Panc1 (cell line): ENCODE data around the gene FKBP4. TPM values are rescaled to one million over a fixed set of nuclear protein-coding genes. Genes with fewer than 3 reads are reported as not detected.

Experiments used
- ATAC-seq: fragments of 200-7000 bp; cut with Tn5 transposase; 2 replicates; pipeline ENCODE4 v1.9.1; 2020; ENCODE audit warnings: mild to moderate bottlenecking, moderate library complexity
- BruUV-seq: library from RNA; stranded (reverse); fragments of 400-500 nt; replicated peaks from 2 replicates; lab custom pipeline; 2021; lab: Mats Ljungman, UMichigan
- CTCF ChIA-PET: fragments of 300-600 bp; sonication (Branson Sonifier 250); formaldehyde crosslinking; loops from one replicate; lab custom pipeline; 2022; ENCODE audit warnings: antibody characterized with exemption; lab: Charles Lee
- POLR2A ChIA-PET: fragments of 300-600 bp; sonication (Branson Sonifier 250); formaldehyde crosslinking; loops from one replicate; lab custom pipeline; 2022; ENCODE audit warnings: antibody characterized with exemption; lab: Charles Lee
- DNase-seq: peaks from one replicate; pipeline ENCODE4 v3.0.0-alpha.2; 2010; ENCODE audit warnings: low read depth, low spot score
- H3K27ac ChIP-seq: 2 replicates; pipeline ENCODE4 v1.5.1; 2011; ENCODE audit warnings: mild to moderate bottlenecking, low read length, inconsistent platforms
- H3K27me3 ChIP-seq: fragments of 200-500 bp; sonication (Bioruptor generic); 2 replicates; pipeline ENCODE4 v1.6.0; 2014; ENCODE audit warnings: low read length, inconsistent platforms; ENCODE audit not compliant: control insufficient read depth, insufficient read depth
- H3K36me3 ChIP-seq: fragments of 200-500 bp; sonication (Bioruptor generic); 2 replicates; pipeline ENCODE4 v1.5.1; 2014; ENCODE audit warnings: inconsistent platforms, mild to moderate bottlenecking, low read length, moderate library complexity; ENCODE audit not compliant: control insufficient read depth, insufficient read depth
- H3K4me1 ChIP-seq: 2 replicates; pipeline ENCODE4 v1.5.1; 2011; ENCODE audit warnings: inconsistent platforms, mild to moderate bottlenecking, low read length, moderate library complexity; ENCODE audit not compliant: control insufficient read depth, insufficient read depth
- H3K4me3 ChIP-seq, 2 experiments: 2 replicates each; pipeline ENCODE4 v1.5.1; 2011 to 2012; ENCODE audit warnings: low read depth in 2 of 2, low read length in 2 of 2, mild to moderate bottlenecking in 2 of 2, inconsistent platforms in 1 of 2, moderate library complexity in 1 of 2
- H3K9me3 ChIP-seq: fragments of 200-500 bp; sonication (Bioruptor generic); 2 replicates; pipeline ENCODE4 v1.5.1; 2014; ENCODE audit warnings: low read depth, mild to moderate bottlenecking, inconsistent platforms, low read length, moderate library complexity; ENCODE audit not compliant: control insufficient read depth, insufficient read depth
- POLR2AphosphoS5 ChIP-seq: IDR thresholded peaks from 2 replicates; pipeline ENCODE4 v1.6.1; 2012; ENCODE audit warnings: mild to moderate bottlenecking, low read depth, low read length, moderate library complexity
- SIN3A ChIP-seq: IDR thresholded peaks from 2 replicates; pipeline ENCODE4 v1.6.1; 2012; ENCODE audit warnings: low read depth, mild to moderate bottlenecking, low read length, moderate library complexity, borderline replicate concordance; ENCODE audit not compliant: insufficient read depth
- TCF7L2 ChIP-seq: IDR thresholded peaks from 2 replicates; pipeline ENCODE4 v1.6.1; 2011; ENCODE audit warnings: mild to moderate bottlenecking, low read depth, low read length, inconsistent platforms
- in situ Hi-C: cut with HindIII; loops from 2 replicates; pipeline ENCODE4 v1.10.0; 2016; ENCODE audit warnings: low sequenced_read_pairs, low pct_unique_long_range_greater_than_20kb
- intact Hi-C: fragments of 100-400 bp; cut with micrococcal nuclease; formaldehyde crosslinking; loops from one replicate; pipeline ENCODE4 v1.10.0; 2022; ENCODE audit not compliant: unreplicated experiment
- total RNA-seq: library from RNA; stranded (reverse); gene quantifications from one replicate; pipeline ENCODE4 v1.2.1, GENCODE V29; 2021; ENCODE audit not compliant: unreplicated experiment
- TF ChIP-seq, protein P1 (sequence below), 2 experiments: IDR thresholded peaks; 2 replicates each; pipeline ENCODE4 v1.6.1; 2011 to 2012; ENCODE audit warnings: low read depth in 2 of 2, control low read depth in 1 of 2, low read length in 1 of 2, mild to moderate bottlenecking in 1 of 2, moderate library complexity in 1 of 2; ENCODE audit not compliant: insufficient read depth in 1 of 2
- TF ChIP-seq, protein P2 (sequence below): fragments of 450-650 bp; IDR thresholded peaks from 2 replicates; pipeline ENCODE4 v1.5.1; 2017; ENCODE audit warnings: mild to moderate bottlenecking

FKBP4 gene
- total RNA-seq, 1 experiment from 2014 or later: 64.9 TPM

DNA sequence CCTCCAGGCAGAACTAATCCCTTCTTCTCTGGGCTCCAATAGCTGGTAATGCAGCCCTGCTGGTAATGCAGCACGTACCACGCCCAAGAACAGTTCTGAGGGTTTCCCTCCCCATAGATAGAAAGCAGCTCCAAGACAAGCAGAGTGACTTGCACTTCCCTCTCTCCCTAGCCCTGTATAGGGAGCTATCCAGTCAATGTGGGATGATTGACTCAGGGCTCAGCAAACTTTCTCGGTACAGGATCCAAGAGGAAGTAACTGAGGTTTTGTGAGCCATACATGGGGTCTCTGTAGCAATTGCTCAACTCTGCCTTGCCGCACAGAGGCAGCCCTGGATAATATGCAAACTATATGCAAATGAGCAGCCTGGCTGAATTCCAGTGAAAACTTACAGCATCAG, 15.5 kb upstream of the FKBP4 start:
- Histone ChIP-seq H3K4me1 (no peaks in the 10 kb centered on the region), H3K27me3 (no peaks in the 10 kb centered on the region), H3K4me3 (no peak overlapping the region), H3K27ac (no peak overlapping the region), H3K36me3 (no peaks in the 10 kb centered on the region), H3K9me3 (no peaks in the 10 kb centered on the region)
- ATAC-seq: no peak
- intact Hi-C loops (no loop called here), in situ Hi-C loops (no loop called here)
- ChIA-PET CTCF (no interaction called here), POLR2A (no interaction called here)
- TF ChIP-seq POLR2AphosphoS5 (no peak), SIN3A (no peak), TCF7L2 (no peak)
- TF ChIP-seq, protein P1, sequence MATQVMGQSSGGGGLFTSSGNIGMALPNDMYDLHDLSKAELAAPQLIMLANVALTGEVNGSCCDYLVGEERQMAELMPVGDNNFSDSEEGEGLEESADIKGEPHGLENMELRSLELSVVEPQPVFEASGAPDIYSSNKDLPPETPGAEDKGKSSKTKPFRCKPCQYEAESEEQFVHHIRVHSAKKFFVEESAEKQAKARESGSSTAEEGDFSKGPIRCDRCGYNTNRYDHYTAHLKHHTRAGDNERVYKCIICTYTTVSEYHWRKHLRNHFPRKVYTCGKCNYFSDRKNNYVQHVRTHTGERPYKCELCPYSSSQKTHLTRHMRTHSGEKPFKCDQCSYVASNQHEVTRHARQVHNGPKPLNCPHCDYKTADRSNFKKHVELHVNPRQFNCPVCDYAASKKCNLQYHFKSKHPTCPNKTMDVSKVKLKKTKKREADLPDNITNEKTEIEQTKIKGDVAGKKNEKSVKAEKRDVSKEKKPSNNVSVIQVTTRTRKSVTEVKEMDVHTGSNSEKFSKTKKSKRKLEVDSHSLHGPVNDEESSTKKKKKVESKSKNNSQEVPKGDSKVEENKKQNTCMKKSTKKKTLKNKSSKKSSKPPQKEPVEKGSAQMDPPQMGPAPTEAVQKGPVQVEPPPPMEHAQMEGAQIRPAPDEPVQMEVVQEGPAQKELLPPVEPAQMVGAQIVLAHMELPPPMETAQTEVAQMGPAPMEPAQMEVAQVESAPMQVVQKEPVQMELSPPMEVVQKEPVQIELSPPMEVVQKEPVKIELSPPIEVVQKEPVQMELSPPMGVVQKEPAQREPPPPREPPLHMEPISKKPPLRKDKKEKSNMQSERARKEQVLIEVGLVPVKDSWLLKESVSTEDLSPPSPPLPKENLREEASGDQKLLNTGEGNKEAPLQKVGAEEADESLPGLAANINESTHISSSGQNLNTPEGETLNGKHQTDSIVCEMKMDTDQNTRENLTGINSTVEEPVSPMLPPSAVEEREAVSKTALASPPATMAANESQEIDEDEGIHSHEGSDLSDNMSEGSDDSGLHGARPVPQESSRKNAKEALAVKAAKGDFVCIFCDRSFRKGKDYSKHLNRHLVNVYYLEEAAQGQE (IDR thresholded peaks at IDR 0.05; ENCODE audit: insufficient read depth in 1 of 2, low read depth in 2 of 2, low read length in 1 of 2): no peak
- TF ChIP-seq, protein P2, sequence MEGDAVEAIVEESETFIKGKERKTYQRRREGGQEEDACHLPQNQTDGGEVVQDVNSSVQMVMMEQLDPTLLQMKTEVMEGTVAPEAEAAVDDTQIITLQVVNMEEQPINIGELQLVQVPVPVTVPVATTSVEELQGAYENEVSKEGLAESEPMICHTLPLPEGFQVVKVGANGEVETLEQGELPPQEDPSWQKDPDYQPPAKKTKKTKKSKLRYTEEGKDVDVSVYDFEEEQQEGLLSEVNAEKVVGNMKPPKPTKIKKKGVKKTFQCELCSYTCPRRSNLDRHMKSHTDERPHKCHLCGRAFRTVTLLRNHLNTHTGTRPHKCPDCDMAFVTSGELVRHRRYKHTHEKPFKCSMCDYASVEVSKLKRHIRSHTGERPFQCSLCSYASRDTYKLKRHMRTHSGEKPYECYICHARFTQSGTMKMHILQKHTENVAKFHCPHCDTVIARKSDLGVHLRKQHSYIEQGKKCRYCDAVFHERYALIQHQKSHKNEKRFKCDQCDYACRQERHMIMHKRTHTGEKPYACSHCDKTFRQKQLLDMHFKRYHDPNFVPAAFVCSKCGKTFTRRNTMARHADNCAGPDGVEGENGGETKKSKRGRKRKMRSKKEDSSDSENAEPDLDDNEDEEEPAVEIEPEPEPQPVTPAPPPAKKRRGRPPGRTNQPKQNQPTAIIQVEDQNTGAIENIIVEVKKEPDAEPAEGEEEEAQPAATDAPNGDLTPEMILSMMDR: no peak
- no peak for DNase-seq
- no TSS peak for BruUV-seq

DNA sequence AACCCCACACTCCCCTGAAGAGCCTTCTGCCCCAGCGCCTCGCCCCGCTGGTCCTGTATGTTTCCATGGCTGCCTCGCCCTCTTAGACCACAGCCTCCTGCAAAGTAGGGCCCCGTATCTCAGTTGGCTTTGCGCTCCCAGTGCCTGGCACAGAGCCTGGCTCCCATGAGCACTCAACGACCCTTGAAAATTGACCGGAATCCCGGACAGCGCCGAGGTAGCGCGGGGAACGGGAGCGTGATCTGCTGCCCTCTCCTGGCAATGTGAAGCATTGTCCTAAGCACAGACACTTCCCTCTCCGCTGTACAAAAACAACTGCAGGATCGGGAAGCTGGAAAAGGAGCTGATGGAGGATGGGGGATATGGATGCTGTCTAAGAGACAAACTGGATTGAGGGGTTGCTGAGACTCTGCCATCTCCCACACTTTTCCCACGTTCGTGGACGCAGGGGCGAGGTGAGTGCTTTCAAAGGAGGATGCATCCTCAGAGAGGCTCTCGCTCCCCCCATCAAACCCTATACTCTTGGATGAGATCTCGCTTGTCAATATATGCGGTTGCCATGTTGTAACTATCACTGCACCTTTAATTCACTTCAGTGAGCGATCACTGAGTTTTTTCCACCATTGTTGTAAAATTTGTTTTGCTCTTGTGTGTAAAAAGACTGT, 10.7 kb upstream of the FKBP4 start:
- intact Hi-C loops: loop anchor here (10.0 kb wide), 1 partner anchor 99 kb away; no protein-coding TSS in a partner anchor
- no peaks in the 10 kb centered on the region for H3K4me1 ChIP-seq
- no peaks in the 10 kb centered on the region for H3K9me3 ChIP-seq
- TF ChIP-seq SIN3A (no peak), TCF7L2 (no peak), POLR2AphosphoS5 (no peak)
- TF ChIP-seq, protein P2: peak; percentile 89
- TF ChIP-seq, protein P1 (IDR thresholded peaks at IDR 0.05; ENCODE audit: insufficient read depth in 1 of 2, low read depth in 2 of 2, low read length in 1 of 2): peak in 1 of 2 experiments; percentile 69; a peak in 1 of 4 replicates
- no TSS peak for BruUV-seq
- in situ Hi-C loops: no loop called here
- H3K4me3 ChIP-seq: peak overlapping the region; percentile 21 to 40
- no peak overlapping the region for H3K27ac ChIP-seq
- H3K36me3 ChIP-seq: no peaks in the 10 kb centered on the region
- ChIA-PET CTCF (interaction anchor here (0.5 to 1.9 kb wide), 5 partner anchors 11 to 1064 kb away, joined by 3 to 10 read pairs (median 7); partner anchors contain the start of gene FKBP4), POLR2A (no interaction called here)
- peaks cover 6% of the 10 kb centered on the region; the same call in 1 of the 2 replicates for H3K27me3 ChIP-seq
- DNase-seq (peak; percentile 45), ATAC-seq (peak; percentile 96)
